ACC112 (cell line): ENCODE results near the gene CTU2.

Experiments used
- H2AFZ ChIP-seq: fragments of 200-600 bp; sonication (generic); one replicate; pipeline ENCODE4 v1.6.0; 2017; ENCODE audit warnings: antibody characterized with exemption, low read length; ENCODE audit not compliant: unreplicated experiment
- H3K27ac ChIP-seq: fragments of 200-600 bp; sonication (generic); 2 replicates; pipeline ENCODE4 v1.5.1; 2014; ENCODE audit warnings: low read depth, mild to moderate bottlenecking, antibody characterized with exemption, low read length, moderate library complexity
- H3K27me3 ChIP-seq: fragments of 200-600 bp; sonication (generic); 2 replicates; pipeline ENCODE4 v1.6.1; 2014; ENCODE audit warnings: mild to moderate bottlenecking, antibody characterized with exemption, low read length, moderate library complexity, mixed read lengths; ENCODE audit not compliant: insufficient read depth
- H3K36me3 ChIP-seq: fragments of 200-600 bp; sonication (generic); 2 replicates; pipeline ENCODE4 v1.6.1; 2016; ENCODE audit warnings: mild to moderate bottlenecking, antibody characterized with exemption, low read length, moderate library complexity, mixed read lengths; ENCODE audit not compliant: insufficient read depth
- H3K4me1 ChIP-seq: fragments of 200-600 bp; sonication (generic); one replicate; pipeline ENCODE4 v1.6.1; 2016; ENCODE audit warnings: low read length, mixed read lengths; ENCODE audit not compliant: insufficient read depth, unreplicated experiment, control insufficient read depth
- H3K4me3 ChIP-seq: fragments of 200-600 bp; sonication (generic); 2 replicates; pipeline ENCODE4 v1.5.1; 2014; ENCODE audit warnings: mild to moderate bottlenecking, low read depth, low read length
- H3K79me2 ChIP-seq: fragments of 200-600 bp; sonication (generic); one replicate; pipeline ENCODE4 v1.6.0; 2016; ENCODE audit warnings: low read length; ENCODE audit not compliant: control insufficient read depth, unreplicated experiment, insufficient read depth

CTU2 gene

DNA sequence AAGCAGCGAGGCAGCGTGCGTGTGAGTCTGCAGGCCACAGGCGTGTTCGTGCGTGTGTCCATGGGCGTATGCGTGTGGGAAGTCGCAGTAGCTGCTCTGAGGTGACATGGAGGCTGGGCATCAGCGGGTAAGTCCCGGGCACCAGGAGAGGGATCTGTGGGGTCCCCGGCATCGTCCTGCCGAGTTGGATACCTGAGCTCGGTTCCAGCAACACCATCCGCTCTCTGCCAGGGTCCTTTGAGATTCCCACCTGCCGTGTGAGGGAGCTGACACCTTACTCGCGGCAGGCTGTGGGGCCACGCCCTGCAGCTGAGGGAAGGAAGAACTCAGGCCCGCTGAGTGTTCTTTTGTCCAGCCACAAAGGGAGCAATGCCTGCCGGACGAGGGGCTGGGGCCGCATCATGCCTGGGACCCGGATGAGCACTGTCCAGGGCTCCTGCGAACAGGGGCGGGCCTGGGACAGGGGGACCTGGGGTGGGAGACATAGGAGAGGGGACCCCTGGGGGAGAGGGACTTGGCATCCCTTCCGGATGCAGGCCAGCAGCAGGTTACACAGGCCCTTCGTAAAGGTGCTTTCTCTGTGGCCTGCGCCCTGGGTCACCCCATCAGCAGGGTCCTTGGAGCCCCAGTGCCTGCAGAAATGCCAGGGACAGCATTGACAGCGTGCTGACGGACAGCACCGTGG, 15.0 kb upstream of the CTU2 start:
- Histone ChIP-seq H3K36me3 (no peaks in the 10 kb centered on the region), H3K27me3 (peaks cover 14% of the 10 kb centered on the region; the same call in 1 of the 2 replicates), H3K79me2 (no peaks in the 10 kb centered on the region), H3K4me3 (no peak overlapping the region), H3K27ac (no peak overlapping the region), H3K4me1 (no peaks in the 10 kb centered on the region), H2AFZ (no peak overlapping the region)

DNA sequence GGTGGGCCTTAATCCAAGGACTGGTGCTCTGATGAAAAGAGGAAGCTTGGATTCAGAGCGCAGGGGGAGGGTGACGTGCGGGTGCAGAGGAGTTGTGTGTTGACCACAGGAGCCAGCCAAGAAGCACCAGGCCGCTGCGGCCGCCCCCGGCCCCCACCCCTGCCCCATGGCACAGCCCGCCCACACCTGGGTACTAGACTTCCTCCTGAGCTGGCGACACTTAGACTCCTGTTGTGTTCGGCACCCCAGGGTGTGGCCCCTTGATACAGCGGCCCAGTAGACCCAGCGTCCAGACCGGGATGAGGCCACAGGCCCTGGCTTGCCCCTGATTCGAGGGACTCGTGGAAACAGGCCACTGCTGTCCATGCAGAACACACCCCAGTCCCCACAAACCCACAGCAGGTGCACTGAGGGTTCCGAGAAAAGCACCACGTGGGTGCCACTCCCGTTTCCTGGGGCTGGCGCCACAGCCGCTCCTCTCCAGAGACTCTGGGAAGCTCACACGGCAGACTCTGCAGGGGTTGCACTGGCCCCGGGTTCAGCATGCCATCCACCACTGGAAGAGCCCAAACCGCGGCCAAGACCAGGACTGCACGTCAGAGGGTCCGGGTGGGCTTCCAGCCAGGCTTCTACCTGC, 14.3 kb upstream of the CTU2 start:
- Histone ChIP-seq H2AFZ (no peak overlapping the region), H3K36me3 (no peaks in the 10 kb centered on the region), H3K27ac (no peak overlapping the region), H3K4me1 (no peaks in the 10 kb centered on the region), H3K27me3 (peaks cover 10% of the 10 kb centered on the region; the same call in 1 of the 2 replicates), H3K4me3 (no peak overlapping the region), H3K79me2 (no peaks in the 10 kb centered on the region)

DNA sequence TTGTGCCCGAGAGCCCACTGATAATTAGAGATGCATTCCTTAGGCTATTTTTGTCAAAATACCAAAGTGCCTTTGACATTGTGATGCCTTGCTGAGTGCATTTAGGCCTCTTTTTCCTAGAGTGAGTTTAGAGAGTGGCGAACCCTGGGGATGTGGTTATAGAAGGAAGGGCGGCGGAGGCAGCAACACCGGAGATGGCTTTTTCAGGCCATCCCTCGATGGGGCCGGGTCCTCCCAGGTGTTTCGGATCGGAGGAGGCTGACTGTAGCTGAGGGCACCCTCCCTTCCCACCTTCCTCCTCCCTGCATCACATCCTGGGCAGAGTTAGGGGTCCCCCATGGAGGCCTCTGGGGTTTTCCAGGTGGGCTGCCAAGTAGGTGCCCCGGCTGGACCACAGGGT, 13.4 kb upstream of the CTU2 start:
- H3K27me3 ChIP-seq = peaks cover 10% of the 10 kb centered on the region; the same call in 1 of the 2 replicates
- no peak overlapping the region for H3K27ac ChIP-seq
- no peak overlapping the region for H3K4me3 ChIP-seq
- no peak overlapping the region for H2AFZ ChIP-seq
- H3K36me3 ChIP-seq = no peaks in the 10 kb centered on the region
- H3K79me2 ChIP-seq = no peaks in the 10 kb centered on the region
- H3K4me1 ChIP-seq = no peaks in the 10 kb centered on the region

DNA sequence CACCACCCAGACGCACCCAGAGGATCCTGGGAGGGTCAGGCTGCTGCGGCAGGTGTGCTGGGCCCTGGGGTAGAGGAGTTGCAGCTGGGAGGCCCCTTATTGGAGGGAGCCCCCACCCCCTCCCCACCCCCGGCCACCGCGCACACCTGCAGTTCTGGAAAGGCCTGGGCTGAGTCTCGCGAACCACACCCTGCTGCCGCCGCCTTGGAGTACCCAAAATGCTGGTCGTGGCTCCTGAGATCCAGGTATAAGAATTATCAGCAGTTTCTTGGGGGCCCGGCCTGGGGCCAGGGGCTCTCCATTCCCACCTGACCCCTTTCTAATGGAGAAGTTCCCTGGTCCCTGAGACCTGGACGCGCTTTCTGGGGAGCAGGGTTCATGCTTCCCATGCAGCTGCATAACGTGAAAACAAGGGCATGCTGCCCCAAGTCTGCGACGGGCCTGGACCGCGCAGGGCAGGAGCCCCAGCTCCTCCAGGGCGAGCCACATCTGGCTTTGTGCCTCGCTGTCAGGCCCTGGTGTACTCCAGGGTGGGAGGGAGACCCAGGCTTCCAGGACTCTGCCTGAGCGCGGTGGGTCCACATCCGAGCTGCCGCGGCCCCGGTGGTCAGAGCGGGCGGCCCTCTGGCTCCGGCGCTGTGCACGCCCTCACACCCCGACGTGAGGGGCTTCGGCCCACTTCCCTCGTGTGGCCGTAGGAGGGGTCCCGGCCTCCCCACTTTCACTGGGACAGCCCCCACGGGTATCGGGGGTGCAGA, 12.7 kb upstream of the CTU2 start:
- Histone ChIP-seq H3K36me3 (no peaks in the 10 kb centered on the region), H3K4me3 (no peak overlapping the region), H3K27ac (no peak overlapping the region), H3K4me1 (no peaks in the 10 kb centered on the region), H2AFZ (no peak overlapping the region), H3K79me2 (no peaks in the 10 kb centered on the region), H3K27me3 (peaks cover 4% of the 10 kb centered on the region; the same call in 1 of the 2 replicates)

DNA sequence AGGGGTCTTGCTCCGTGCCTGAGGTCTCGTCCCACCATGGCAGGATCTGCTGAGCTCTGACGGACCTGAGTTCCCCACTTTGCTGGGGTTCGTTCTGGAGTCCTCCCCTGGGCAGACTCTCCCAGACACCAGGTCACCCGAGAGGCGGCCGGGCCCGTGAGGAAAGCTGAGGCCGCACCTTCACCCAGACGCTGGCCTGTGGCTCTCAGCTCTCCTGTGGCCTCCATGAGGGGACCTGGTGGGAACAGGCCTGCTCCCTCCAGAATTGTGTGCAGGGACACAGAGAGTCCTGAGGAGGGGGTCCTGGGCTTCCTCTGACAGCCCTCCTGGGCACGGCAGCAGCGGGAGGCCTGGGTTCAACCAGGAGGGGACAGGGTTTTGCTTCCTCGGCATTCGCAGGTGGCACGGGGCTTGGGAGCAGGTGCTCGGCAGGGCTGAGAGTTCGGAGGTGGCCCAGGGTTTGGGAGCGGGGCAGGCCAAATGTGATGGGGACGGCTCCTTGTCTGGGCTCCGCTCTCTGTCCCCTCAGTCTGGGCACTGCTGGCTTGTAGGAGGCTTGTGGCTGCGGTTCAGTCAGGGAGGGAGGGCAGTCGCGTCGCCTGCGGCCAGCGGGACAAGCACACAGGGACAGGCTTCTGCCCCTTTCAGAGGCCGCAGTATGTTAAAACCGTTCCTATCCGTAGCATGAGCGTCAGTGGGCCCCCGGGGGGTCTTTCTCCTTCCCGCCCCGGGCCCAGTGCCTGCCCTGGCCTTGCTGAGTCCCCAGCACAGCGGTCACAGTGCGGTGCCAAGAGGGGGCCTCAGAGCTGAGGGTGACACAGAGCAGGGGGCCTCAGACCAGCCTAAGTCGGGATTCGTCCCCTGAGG, 11.8 kb upstream of the CTU2 start:
- no peaks in the 10 kb centered on the region for H3K27me3 ChIP-seq
- no peaks in the 10 kb centered on the region for H3K79me2 ChIP-seq
- H3K4me1 ChIP-seq = no peaks in the 10 kb centered on the region
- no peak overlapping the region for H2AFZ ChIP-seq
- no peak overlapping the region for H3K27ac ChIP-seq
- no peaks in the 10 kb centered on the region for H3K36me3 ChIP-seq
- no peak overlapping the region for H3K4me3 ChIP-seq

DNA sequence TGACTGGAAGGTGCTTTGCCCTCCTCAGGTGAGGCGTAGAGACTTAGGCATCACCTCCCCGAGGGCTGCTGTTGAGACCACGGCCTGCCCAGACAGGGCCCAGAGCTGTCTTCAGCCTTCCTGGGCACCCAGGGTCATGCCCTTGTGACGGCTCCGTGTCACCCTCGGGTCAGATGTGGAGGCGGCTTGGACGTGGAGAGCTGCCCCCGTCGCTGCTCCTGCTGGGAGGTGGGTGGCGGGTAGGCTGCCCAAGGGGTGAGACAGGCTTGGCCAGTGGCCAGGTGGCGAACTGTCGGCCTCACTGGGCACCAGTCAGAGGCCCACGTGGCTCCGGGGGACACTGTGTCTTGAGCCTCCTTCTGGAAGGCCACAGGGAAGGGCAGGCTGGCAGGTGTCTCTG, 11.1 kb upstream of the CTU2 start:
- H3K27ac ChIP-seq = no peak overlapping the region
- H3K79me2 ChIP-seq = no peaks in the 10 kb centered on the region
- no peak overlapping the region for H2AFZ ChIP-seq
- no peaks in the 10 kb centered on the region for H3K4me1 ChIP-seq
- no peak overlapping the region for H3K4me3 ChIP-seq
- H3K27me3 ChIP-seq = no peaks in the 10 kb centered on the region
- H3K36me3 ChIP-seq = no peaks in the 10 kb centered on the region

DNA sequence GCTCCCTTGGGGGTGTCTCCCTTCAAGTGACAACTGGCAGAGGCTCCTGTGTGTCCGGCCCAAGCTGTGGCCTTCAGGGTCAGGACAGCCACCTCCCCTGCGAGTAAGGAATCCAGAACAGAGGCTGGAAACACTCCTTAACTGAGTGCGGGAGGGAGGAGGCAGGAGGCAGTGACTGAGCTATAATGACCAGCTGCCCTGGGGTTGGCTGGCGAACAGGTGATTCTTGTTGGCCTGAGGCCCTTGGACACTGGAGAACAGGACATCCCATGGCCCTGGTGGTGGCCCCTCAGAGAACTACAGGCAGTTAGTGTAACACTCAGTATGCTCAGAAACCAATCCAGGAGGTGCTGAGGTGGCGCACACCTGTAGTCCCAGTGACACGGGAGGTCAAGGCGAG, 10.6 kb upstream of the CTU2 start:
- Histone ChIP-seq H3K36me3 (no peaks in the 10 kb centered on the region), H3K4me1 (no peaks in the 10 kb centered on the region), H3K4me3 (no peak overlapping the region), H2AFZ (no peak overlapping the region), H3K79me2 (no peaks in the 10 kb centered on the region), H3K27me3 (no peaks in the 10 kb centered on the region), H3K27ac (no peak overlapping the region)

DNA sequence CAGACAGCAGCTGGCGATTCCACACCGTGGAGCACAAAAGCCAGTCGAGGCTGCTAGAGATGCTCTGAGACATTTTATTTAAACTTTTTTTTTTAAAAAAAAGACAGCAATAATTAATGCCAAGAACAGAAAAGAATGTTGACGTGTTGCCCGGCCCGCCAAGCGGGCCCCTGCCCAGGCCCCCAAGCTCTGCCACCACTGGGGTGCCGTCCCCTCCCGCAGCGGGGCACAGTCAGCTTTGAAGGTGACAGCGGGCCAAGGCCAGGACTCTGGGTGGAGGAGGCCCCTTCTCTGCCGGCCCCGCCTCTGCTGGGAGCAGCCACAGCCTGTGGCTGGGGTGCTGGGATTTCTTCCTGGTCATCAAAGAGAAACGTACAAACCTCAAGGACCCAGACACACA, 9.9 kb upstream of the CTU2 start:
- Histone ChIP-seq H3K27me3 (no peaks in the 10 kb centered on the region), H3K79me2 (no peaks in the 10 kb centered on the region), H3K27ac (no peak overlapping the region), H3K4me3 (no peak overlapping the region), H3K36me3 (no peaks in the 10 kb centered on the region), H2AFZ (no peak overlapping the region), H3K4me1 (no peaks in the 10 kb centered on the region)

DNA sequence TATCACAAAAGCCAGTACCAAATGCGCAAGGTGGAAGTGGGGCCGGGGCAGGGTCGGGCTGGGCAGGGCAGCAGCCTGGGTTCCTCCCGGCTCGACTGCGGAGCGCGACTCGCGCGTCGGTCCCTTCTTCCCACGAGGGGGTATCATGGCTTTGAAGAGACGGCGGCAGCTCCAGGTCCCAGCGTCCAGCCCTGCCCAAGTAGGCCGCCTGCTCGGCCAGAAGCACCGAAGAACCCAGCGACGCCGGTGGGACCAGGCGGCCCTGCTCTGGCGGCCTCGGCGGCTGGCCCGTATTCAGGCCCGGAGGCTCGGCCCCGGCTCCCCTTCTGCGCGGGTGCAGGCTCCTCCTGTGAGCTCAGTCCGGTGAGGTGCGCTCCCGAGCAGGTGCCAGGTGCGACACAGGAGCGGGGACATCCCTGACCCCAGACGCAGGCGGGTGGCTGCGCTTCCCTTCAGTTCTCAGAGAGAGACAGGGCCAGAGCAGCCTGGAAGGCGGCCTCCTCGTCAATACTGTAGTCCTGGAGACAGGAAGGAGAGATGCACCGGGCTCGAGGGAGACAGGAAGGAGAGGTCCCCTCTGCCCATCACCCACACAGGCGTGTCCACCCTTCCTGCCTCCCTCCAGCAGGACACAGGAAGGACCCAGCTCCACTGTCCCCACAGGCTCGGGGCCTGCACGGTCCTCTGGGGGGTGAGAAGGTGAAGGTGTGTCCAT, 9.0 kb upstream of the CTU2 start:
- no peaks in the 10 kb centered on the region for H3K79me2 ChIP-seq
- no peak overlapping the region for H3K4me3 ChIP-seq
- H2AFZ ChIP-seq = no peak overlapping the region
- no peaks in the 10 kb centered on the region for H3K36me3 ChIP-seq
- no peaks in the 10 kb centered on the region for H3K27me3 ChIP-seq
- H3K27ac ChIP-seq = no peak overlapping the region
- H3K4me1 ChIP-seq = no peaks in the 10 kb centered on the region
